Measurements from ENCODE around the gene RPL28.

Gene RPL28

DNA sequence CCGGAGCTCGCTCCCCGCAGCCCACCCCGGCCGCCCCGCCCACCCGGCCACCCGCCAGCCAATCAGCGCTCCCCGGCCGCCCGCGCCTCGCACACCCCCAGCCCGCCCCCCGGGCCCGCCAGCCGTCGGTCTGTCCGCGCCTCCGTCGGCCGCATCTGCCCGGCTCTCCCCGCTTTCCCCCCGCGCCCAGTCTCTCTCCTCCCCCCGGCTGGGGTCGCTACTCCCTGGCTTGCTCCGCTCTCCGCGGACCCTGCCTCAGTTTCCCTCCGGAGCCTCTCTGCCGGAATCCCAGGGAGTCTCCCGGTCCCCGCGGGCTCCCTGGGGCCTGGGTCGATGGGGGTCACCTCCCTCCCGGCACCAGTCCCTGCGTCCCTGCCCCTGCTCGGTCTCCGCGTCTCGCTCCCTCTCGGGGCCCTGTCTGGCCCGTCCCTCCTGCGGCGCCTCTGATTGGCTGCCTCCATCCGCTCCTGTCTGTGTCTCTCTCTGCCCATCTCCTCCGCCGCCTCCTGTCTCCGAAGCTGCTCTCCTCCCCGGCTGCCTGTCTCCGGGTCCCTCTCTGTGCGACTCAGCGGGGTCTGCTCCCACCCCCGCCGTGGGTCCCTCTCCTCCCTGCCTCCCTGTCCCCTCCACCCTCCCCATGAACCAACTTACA is 16.0 kb upstream of the RPL28 start:
- TF ChIP-seq, protein P1, sequence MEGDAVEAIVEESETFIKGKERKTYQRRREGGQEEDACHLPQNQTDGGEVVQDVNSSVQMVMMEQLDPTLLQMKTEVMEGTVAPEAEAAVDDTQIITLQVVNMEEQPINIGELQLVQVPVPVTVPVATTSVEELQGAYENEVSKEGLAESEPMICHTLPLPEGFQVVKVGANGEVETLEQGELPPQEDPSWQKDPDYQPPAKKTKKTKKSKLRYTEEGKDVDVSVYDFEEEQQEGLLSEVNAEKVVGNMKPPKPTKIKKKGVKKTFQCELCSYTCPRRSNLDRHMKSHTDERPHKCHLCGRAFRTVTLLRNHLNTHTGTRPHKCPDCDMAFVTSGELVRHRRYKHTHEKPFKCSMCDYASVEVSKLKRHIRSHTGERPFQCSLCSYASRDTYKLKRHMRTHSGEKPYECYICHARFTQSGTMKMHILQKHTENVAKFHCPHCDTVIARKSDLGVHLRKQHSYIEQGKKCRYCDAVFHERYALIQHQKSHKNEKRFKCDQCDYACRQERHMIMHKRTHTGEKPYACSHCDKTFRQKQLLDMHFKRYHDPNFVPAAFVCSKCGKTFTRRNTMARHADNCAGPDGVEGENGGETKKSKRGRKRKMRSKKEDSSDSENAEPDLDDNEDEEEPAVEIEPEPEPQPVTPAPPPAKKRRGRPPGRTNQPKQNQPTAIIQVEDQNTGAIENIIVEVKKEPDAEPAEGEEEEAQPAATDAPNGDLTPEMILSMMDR (IDR thresholded peaks at IDR 0.05; ENCODE audit: borderline replicate concordance, insufficient read depth, low read depth, low read length), result no peak
- H3K4me3 ChIP-seq (ENCODE audit: low read depth, low read length), result no peak overlapping the region

GRCh38 chr19:55370305-55370988 is 15.3 kb upstream of the RPL28 start, which contains the start of gene IL11:
IL11 (minus strand) TSS chr19:55370463; CDS start chr19:55370310, 153 bp downstream.
- TF ChIP-seq, protein P1 (IDR thresholded peaks at IDR 0.05; ENCODE audit: borderline replicate concordance, insufficient read depth, low read depth, low read length), result no peak
- H3K4me3 ChIP-seq (ENCODE audit: low read depth, low read length), result no peak within 1 kb of the TSS

DNA sequence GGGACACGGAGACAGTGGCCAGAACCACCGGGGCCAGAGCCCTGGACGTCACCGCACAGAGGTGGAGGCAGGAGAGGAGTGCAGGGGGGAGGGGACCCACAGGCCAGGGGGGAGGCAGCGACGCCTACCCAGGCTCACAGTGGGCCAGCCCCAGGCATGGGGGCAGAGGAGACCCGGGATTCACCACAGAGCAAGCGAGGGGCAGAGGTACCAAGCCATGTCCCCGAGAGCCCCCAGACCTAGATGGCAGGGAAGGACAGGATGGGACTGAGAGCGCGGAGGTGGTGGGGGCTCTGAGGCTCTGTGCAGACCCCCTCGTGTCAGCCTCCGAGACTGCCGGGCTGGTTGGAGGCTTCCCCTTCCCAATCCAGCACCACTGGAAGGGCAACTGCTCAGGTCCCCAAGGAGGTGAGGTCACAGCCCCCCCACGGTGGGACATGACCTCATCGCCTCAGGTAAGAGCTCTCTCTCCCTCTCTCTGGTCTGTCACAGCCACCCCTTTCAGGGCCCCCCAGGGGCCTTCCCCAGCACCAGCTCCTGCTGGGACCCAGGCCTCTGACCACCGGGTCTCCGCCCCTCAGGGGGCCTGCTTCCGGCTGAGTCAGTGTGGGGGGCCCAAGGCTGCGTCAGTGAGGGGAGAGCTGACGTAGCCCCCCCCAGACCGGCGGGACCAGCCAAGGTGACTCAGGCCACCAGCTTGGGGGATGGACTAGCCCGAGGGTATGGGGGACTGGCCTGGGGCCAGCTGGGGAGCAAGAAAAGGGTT is 13.2 kb upstream of the RPL28 start:
- TF ChIP-seq, protein P1 (IDR thresholded peaks at IDR 0.05; ENCODE audit: borderline replicate concordance, insufficient read depth, low read depth, low read length), result no peak
- no peak overlapping the region for H3K4me3 ChIP-seq (ENCODE audit: low read depth, low read length)

DNA sequence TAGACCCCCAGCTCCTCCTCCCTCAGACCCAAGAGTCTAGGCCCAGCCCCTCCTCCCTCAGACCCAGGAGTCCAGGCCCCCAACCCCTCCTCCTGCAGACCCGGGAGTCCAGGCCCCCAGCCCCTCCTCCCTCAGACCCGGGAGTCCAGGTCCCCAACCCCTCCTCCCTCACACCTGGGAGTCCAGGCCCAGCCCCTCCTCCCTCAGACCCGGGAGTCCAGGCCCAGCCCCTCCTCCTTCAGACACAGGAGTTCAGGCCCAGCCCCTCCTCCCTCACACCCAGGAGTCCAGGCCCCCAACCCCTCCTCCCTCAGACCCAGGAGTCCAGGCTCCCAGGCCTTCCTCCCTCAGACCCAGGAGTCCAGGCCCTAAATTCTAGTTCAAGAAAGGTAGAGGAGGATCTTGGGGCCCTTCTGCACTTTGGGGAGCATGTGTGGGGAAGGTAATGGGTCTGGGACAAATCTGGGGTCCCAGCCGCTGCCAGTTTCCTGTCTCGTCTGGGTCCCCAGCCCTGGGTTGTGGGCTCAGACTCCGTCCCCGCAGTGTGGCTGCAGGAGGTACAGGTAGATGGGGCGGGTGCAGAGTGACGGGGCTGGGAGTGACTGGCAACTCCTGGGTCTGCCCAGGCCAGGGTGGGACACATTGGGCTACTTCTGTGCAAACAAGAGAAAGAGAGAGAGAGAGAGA is 12.3 kb upstream of the RPL28 start:
- no peak overlapping the region for H3K4me3 ChIP-seq (ENCODE audit: low read depth, low read length)
- TF ChIP-seq, protein P1 (IDR thresholded peaks at IDR 0.05; ENCODE audit: borderline replicate concordance, insufficient read depth, low read depth, low read length), result no peak

DNA sequence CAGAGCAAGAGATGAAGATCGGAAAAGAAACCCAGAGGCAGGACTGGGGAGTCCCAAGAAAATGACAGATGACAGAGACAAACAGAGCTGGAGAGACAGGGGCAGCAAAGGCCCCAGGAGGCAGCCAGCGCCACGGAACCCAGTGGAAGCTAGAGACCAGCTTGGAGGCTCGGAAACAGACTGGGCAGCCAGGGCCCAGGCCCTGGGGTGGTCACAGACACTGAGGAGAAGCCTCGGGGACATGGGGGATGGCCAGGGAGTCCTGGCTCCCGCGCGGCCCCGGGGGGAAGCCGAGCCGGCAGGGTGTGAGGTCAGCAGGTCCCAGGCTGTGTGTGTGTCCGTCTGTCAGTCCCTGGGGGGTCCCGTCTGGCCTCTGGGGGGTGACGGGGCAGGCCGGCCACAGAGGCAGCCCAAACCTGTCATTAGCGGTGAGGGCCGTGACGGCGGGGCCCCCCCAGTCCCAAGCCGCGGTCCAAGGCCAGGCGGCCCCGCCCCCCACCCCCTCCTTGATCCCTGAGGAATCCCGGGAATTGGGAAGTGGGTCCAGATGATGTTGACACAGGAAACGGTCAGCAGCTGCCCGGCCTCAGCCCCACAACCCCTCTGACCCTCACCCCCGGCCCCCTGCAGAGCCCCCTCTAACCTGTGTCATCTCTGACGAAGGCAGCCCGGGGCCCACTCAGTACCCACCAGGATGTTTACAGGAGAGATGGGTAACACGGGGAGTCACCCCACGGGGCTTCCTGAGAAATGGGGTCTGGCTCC is 11.6 kb upstream of the RPL28 start:
- H3K4me3 ChIP-seq (ENCODE audit: low read depth, low read length), result no peak overlapping the region
- TF ChIP-seq, protein P1 (IDR thresholded peaks at IDR 0.05; ENCODE audit: borderline replicate concordance, insufficient read depth, low read depth, low read length), result no peak

DNA sequence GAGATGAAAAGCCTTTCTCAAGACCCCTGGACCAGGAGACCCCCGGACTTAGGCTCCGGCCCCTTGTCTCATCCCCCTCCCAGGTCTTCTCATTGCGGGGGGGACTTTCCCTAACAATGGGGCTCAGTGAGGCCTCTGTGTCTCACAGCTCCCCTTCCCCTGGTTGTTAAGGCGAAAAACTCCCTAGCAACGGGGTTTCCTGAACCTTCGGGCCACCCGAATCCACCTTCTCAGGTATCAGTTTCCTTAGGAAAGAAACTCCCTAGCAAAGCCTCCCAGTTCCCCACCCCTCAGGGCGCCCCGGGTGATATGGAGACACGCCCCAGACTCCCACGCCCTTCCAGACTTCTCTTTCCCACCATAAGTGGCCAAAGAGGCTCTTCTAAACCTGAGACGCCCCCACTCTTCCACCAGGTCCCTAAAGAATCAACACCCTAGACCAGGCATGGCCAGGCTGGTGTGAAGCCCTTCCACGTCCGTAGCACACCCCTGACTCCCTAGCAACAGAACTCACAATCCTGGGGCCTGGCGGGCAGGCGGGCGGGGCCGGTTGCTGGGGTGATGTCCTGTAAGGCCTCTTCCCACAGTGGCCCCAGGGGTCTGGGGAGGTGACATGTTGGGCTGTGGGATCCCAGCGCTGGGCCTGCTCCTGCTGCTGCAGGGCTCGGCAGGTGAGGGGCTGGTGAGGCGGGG is 9.3 kb upstream of the RPL28 start, which contains the start of gene TMEM190:
TMEM190 (plus strand) TSS at position 586 of the 693 bp plus-strand sequence; CDS start at position 614, 28 bp downstream.
- TF ChIP-seq, protein P1 (IDR thresholded peaks at IDR 0.05; ENCODE audit: borderline replicate concordance, insufficient read depth, low read depth, low read length), result no peak
- no peak within 1 kb of the TSS for H3K4me3 ChIP-seq (ENCODE audit: low read depth, low read length)
